ENCODE data around the gene TARS2.

Gene TARS2

GRCh38 chr1:150537732-150538684 lies 50.8 kb downstream of the TARS2 start:
- Histone ChIP-seq H4K20me1 (ENCODE audit: low read depth, low read length) (no peaks in the 10 kb centered on the region), H3K9me3 (ENCODE audit: insufficient read depth, low read length) (no peaks in the 10 kb centered on the region), H3K9ac (ENCODE audit: low read length) (no peak overlapping the region)

DNA sequence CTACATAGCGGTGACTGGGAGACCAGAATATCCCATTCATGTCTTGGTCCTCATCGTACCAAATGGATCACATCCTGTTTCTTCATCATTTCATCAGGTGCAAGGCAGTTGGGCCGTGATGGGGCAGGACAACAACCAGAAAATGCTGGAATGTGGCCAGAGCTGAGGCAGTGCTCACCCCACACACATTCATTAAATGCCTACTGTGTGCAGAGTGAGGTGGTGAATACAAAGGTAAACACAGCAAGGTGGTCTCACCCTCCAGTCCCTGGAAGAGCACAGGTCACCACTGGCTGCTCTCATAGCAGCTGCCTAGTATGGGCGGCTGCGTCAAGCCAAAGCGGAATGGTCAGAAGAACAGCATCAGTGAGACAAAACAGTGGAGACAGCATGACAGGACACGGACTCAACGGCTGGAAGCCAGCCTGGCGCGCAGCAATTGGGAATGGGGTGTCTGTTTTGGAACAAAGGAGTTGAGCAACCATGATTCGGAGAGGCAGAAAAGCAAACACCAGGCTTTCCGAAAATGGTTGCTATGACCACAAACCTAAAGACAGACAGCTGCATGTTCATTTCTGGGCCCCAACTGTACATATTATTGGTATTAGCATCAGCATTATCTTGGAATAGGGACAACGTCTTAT lies 56.4 kb downstream of the TARS2 start:
- no peaks in the 10 kb centered on the region for H4K20me1 ChIP-seq (ENCODE audit: low read depth, low read length)
- H3K9me3 ChIP-seq (ENCODE audit: insufficient read depth, low read length) = no peaks in the 10 kb centered on the region
- no peak for TF ChIP-seq EZH2phosphoT487 (conservative IDR thresholded peaks at IDR 0.05; ENCODE audit: low read length)
- TF ChIP-seq, protein P1, sequence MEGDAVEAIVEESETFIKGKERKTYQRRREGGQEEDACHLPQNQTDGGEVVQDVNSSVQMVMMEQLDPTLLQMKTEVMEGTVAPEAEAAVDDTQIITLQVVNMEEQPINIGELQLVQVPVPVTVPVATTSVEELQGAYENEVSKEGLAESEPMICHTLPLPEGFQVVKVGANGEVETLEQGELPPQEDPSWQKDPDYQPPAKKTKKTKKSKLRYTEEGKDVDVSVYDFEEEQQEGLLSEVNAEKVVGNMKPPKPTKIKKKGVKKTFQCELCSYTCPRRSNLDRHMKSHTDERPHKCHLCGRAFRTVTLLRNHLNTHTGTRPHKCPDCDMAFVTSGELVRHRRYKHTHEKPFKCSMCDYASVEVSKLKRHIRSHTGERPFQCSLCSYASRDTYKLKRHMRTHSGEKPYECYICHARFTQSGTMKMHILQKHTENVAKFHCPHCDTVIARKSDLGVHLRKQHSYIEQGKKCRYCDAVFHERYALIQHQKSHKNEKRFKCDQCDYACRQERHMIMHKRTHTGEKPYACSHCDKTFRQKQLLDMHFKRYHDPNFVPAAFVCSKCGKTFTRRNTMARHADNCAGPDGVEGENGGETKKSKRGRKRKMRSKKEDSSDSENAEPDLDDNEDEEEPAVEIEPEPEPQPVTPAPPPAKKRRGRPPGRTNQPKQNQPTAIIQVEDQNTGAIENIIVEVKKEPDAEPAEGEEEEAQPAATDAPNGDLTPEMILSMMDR (IDR thresholded peaks at IDR 0.05; ENCODE audit: insufficient read depth, low read length, poor library complexity, severe bottlenecking) = no peak
- H3K36me3 ChIP-seq (ENCODE audit: low read length) = no peaks in the 10 kb centered on the region
- no peak overlapping the region for H3K4me3 ChIP-seq (ENCODE audit: insufficient read depth, low read length, poor library complexity, severe bottlenecking)
- H3K9ac ChIP-seq (ENCODE audit: low read length) = no peak overlapping the region
- H3K4me2 ChIP-seq (ENCODE audit: low read depth, low read length, poor library complexity, severe bottlenecking) = no peak overlapping the region
- H3K79me2 ChIP-seq (ENCODE audit: insufficient read depth, low read length) = no peaks in the 10 kb centered on the region
- no peaks in the 10 kb centered on the region for H3K9me2 ChIP-seq (replicated peaks; ENCODE audit: insufficient read depth, low read length)
- no peak overlapping the region for H2AFZ ChIP-seq (ENCODE audit: low read depth, low read length, severe bottlenecking)
- no peak overlapping the region for H3K27ac ChIP-seq (ENCODE audit: low read depth, low read length)
- H3F3A ChIP-seq (ENCODE audit: insufficient read depth) = no peaks in the 10 kb centered on the region
- H3K27me3 ChIP-seq (ENCODE audit: low read length) = no peaks in the 10 kb centered on the region

More at GRCh38 chr1:150537732-150538684, 50.8 kb downstream of the TARS2 start:
- TF ChIP-seq EZH2phosphoT487 (conservative IDR thresholded peaks at IDR 0.05; ENCODE audit: low read length) = no peak
- TF ChIP-seq, protein P1 (IDR thresholded peaks at IDR 0.05; ENCODE audit: insufficient read depth, low read length, poor library complexity, severe bottlenecking) = no peak
- H3K4me3 ChIP-seq (ENCODE audit: insufficient read depth, low read length, poor library complexity, severe bottlenecking) = no peak overlapping the region
- H2AFZ ChIP-seq (ENCODE audit: low read depth, low read length, severe bottlenecking) = no peak overlapping the region
- H3K27ac ChIP-seq (ENCODE audit: low read depth, low read length) = no peak overlapping the region
- H3K9me2 ChIP-seq (replicated peaks; ENCODE audit: insufficient read depth, low read length) = no peaks in the 10 kb centered on the region
- H3K79me2 ChIP-seq (ENCODE audit: insufficient read depth, low read length) = no peaks in the 10 kb centered on the region
- H3K27me3 ChIP-seq (ENCODE audit: low read length) = no peaks in the 10 kb centered on the region
- H3K4me2 ChIP-seq (ENCODE audit: low read depth, low read length, poor library complexity, severe bottlenecking) = no peak overlapping the region
- no peaks in the 10 kb centered on the region for H3F3A ChIP-seq (ENCODE audit: insufficient read depth)
- H3K36me3 ChIP-seq (ENCODE audit: low read length) = no peaks in the 10 kb centered on the region

GRCh38 chr1:150544204-150544603 lies 57.0 kb downstream of the TARS2 start:
- Histone ChIP-seq H3F3A (ENCODE audit: insufficient read depth) (no peaks in the 10 kb centered on the region), H2AFZ (ENCODE audit: low read depth, low read length, severe bottlenecking) (no peak overlapping the region), H3K4me2 (ENCODE audit: low read depth, low read length, poor library complexity, severe bottlenecking) (no peak overlapping the region), H3K4me3 (ENCODE audit: insufficient read depth, low read length, poor library complexity, severe bottlenecking) (no peak overlapping the region), H3K9me3 (ENCODE audit: insufficient read depth, low read length) (no peaks in the 10 kb centered on the region), H4K20me1 (ENCODE audit: low read depth, low read length) (no peaks in the 10 kb centered on the region), H3K27me3 (ENCODE audit: low read length) (no peaks in the 10 kb centered on the region), H3K27ac (ENCODE audit: low read depth, low read length) (no peak overlapping the region), H3K9me2 (replicated peaks; ENCODE audit: insufficient read depth, low read length) (no peaks in the 10 kb centered on the region), H3K36me3 (ENCODE audit: low read length) (no peaks in the 10 kb centered on the region), H3K9ac (ENCODE audit: low read length) (no peak overlapping the region), H3K79me2 (ENCODE audit: insufficient read depth, low read length) (no peaks in the 10 kb centered on the region)
- TF ChIP-seq EZH2phosphoT487 (conservative IDR thresholded peaks at IDR 0.05; ENCODE audit: low read length) = no peak
- TF ChIP-seq, protein P1 (IDR thresholded peaks at IDR 0.05; ENCODE audit: insufficient read depth, low read length, poor library complexity, severe bottlenecking) = no peak

Data from SU-DHL-6 (cell line).